Measurements from ENCODE around the gene PTPRN2. TPM values are rescaled to one million over a fixed set of nuclear protein-coding genes. Genes with fewer than 3 reads are reported as not detected.

The PTPRN2 gene
- total and polyA plus RNA-seq, 2 of the 13 experiments (the other 11 are each of a cell fraction or from before 2014, with no cell fraction given): 2.5 to 24.2 TPM

DNA sequence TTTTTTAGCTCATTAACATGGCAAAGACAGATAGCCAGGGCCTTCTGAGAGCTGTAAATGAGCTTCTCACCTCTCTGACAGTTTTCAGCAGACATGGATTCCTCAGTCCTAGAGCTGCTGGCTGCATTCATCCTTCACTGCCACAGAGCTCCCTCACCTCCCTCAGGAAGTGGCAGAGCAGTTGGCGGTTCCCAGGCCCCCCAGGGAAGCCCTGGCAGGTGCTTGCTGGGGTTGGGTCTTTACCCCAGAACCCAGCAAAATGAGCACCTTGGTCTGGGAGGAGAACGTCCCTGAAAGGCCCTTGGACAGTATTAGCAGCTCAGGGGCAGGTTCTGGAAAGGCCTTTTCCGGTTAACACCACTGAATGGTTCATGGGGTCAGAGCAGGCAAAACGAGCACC is 288.0 kb downstream of the PTPRN2 start:
- POLR2A ChIA-PET: no interaction called here
- intact Hi-C loops (cut with micrococcal nuclease; ENCODE audit: unreplicated experiment): no loop called here
- CTCF ChIA-PET (ENCODE audit: low intra/inter-chr PET ratio, low total read pairs): no interaction called here

DNA sequence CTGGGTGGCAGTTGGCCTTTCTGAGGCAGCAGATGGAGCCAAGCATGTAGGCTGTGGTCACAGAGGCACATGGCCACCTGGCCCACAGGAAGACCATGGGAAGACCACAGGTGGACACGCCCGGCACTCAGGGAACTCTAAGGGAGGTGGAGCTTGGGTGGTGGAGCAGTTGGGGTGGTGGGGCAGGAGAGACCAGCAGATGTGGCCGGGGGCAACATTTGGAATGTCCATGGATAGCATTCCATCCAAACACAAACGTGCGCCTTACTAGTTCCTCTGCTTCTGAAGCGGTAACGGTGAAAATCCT is 290.9 kb downstream of the PTPRN2 start:
- H3K9me3 ChIP-seq (ENCODE audit: low read length): no peaks in the 10 kb centered on the region
- CTCF ChIA-PET (ENCODE audit: low intra/inter-chr PET ratio, low total read pairs): no interaction called here
- BruUV-seq (replicated peaks): no TSS peak
- H3K4me2 ChIP-seq (ENCODE audit: low read depth, low read length): no peak overlapping the region
- no peaks in the 10 kb centered on the region; a peak in 1 of 5 replicates for H3K36me3 ChIP-seq (replicated peaks in 1 of 2; ENCODE audit: control insufficient read depth in 1 of 2, insufficient read depth in 2 of 2, low read length in 2 of 2)
- ATAC-seq (no peak), FAIRE-seq (no peak), DNase-seq (ENCODE audit: low spot score) (no peak)
- H3K4me3 ChIP-seq (replicated peaks in 1 of 3; ENCODE audit: insufficient read depth in 1 of 3, low read depth in 2 of 3, low read length in 3 of 3): no peak overlapping the region
- no peaks in the 10 kb centered on the region for H3K27me3 ChIP-seq (ENCODE audit: control insufficient read depth in 1 of 2, insufficient read depth in 2 of 2, low read length in 2 of 2)
- H3K4me1 ChIP-seq (ENCODE audit: insufficient read depth, low read length): peaks cover 20% of the 10 kb centered on the region
- no peak overlapping the region for H3K27ac ChIP-seq (ENCODE audit: extremely low read length, insufficient read depth, low read length)
- intact Hi-C loops (cut with micrococcal nuclease; ENCODE audit: unreplicated experiment) (no loop called here), in situ Hi-C loops (cut with HindIII; ENCODE audit: extremely low pct_ligation_motif_present, low pct_unique_long_range_greater_than_20kb) (no loop called here)
- no peak for TF ChIP-seq CHD2 (IDR thresholded peaks at IDR 0.05; ENCODE audit: low read depth, low read length)
- no peak for TF ChIP-seq FOSL2 (CRISPR knock-in tag; IDR thresholded peaks at IDR 0.05)
- H2AFZ ChIP-seq (ENCODE audit: low read length): no peak overlapping the region
- 96% methylated on average over 5 of the region's 7 CpGs for WGBS (ENCODE audit: low lambda C conversion rate)
- H3K79me2 ChIP-seq (ENCODE audit: insufficient read depth, low read length): no peaks in the 10 kb centered on the region
- no peak overlapping the region for H3K9ac ChIP-seq (ENCODE audit: insufficient read depth, low read depth, low read length)
- no peaks in the 10 kb centered on the region for H4K20me1 ChIP-seq (ENCODE audit: insufficient read depth, low read length)
- POLR2A ChIA-PET: no interaction called here

More for the DNA sequence above, 288.0 kb downstream of the PTPRN2 start:
- Histone ChIP-seq H3K36me3 (replicated peaks in 1 of 2; ENCODE audit: control insufficient read depth in 1 of 2, insufficient read depth in 2 of 2, low read length in 2 of 2) (no peaks in the 10 kb centered on the region; a peak in 1 of 5 replicates), H3K4me3 (replicated peaks in 1 of 3; ENCODE audit: insufficient read depth in 1 of 3, low read depth in 2 of 3, low read length in 3 of 3) (no peak overlapping the region), H3K9me3 (ENCODE audit: low read length) (no peaks in the 10 kb centered on the region), H3K79me2 (ENCODE audit: insufficient read depth, low read length) (no peaks in the 10 kb centered on the region), H3K4me2 (ENCODE audit: low read depth, low read length) (no peak overlapping the region), H3K4me1 (ENCODE audit: insufficient read depth, low read length) (peaks cover 20% of the 10 kb centered on the region), H3K27ac (ENCODE audit: extremely low read length, insufficient read depth, low read length) (no peak overlapping the region), H3K27me3 (ENCODE audit: control insufficient read depth in 1 of 2, insufficient read depth in 2 of 2, low read length in 2 of 2) (no peaks in the 10 kb centered on the region), H2AFZ (ENCODE audit: low read length) (no peak overlapping the region), H4K20me1 (ENCODE audit: insufficient read depth, low read length) (no peaks in the 10 kb centered on the region), H3K9ac (ENCODE audit: insufficient read depth, low read depth, low read length) (no peak overlapping the region)
- ATAC-seq: no peak
- DNase-seq (ENCODE audit: low spot score): no peak
- no TSS peak for BruUV-seq (replicated peaks)
- WGBS (ENCODE audit: low lambda C conversion rate): 89% methylated on average over 3 of the region's 4 CpGs
- TF ChIP-seq ZNF747 (CRISPR knock-in tag; IDR thresholded peaks at IDR 0.05; ENCODE audit: borderline replicate concordance) (no peak), ZNF3 (CRISPR knock-in tag; IDR thresholded peaks at IDR 0.05) (no peak), SNRNP70 (IDR thresholded peaks at IDR 0.05; ENCODE audit: low read depth, low read length) (no peak)
- TF ChIP-seq, protein P1, sequence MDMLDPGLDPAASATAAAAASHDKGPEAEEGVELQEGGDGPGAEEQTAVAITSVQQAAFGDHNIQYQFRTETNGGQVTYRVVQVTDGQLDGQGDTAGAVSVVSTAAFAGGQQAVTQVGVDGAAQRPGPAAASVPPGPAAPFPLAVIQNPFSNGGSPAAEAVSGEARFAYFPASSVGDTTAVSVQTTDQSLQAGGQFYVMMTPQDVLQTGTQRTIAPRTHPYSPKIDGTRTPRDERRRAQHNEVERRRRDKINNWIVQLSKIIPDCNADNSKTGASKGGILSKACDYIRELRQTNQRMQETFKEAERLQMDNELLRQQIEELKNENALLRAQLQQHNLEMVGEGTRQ (IDR thresholded peaks at IDR 0.05; ENCODE audit: low read depth, low read length): no peak
- TF ChIP-seq, protein P1 (CRISPR knock-in tag; IDR thresholded peaks at IDR 0.05; ENCODE audit: borderline replicate concordance): no peak
- no peak for FAIRE-seq
- in situ Hi-C loops (cut with HindIII; ENCODE audit: extremely low pct_ligation_motif_present, low pct_unique_long_range_greater_than_20kb): no loop called here
